Epithelial cell of esophagus (primary cell): ENCODE measurements around the gene SSX2IP.
A peak's percentile ranks its signal among the peaks of the same experiment; 100 is the strongest.
"Not testable (repeated sequence)": the region's sequence is repeated elsewhere in the genome, so short reads cannot be mapped to it uniquely, and the experiment has no call there.

ENCODE experiments used
- DNase-seq: peaks from one replicate; pipeline ENCODE4 v3.0.0; 2010; ENCODE audit warnings: low read depth
- H3K4me3 ChIP-seq: 2 replicates; pipeline ENCODE4 v1.5.1; 2011; ENCODE audit warnings: mild to moderate bottlenecking, low read length, control low read depth
- TF ChIP-seq, protein P1 (sequence below): IDR thresholded peaks from 2 replicates; pipeline ENCODE4 v1.5.1; 2011; ENCODE audit warnings: low read depth, mild to moderate bottlenecking, low read length, control low read depth, inconsistent platforms; ENCODE audit not compliant: insufficient read depth; ENCODE audit errors: missing control alignments

SSX2IP gene

DNA sequence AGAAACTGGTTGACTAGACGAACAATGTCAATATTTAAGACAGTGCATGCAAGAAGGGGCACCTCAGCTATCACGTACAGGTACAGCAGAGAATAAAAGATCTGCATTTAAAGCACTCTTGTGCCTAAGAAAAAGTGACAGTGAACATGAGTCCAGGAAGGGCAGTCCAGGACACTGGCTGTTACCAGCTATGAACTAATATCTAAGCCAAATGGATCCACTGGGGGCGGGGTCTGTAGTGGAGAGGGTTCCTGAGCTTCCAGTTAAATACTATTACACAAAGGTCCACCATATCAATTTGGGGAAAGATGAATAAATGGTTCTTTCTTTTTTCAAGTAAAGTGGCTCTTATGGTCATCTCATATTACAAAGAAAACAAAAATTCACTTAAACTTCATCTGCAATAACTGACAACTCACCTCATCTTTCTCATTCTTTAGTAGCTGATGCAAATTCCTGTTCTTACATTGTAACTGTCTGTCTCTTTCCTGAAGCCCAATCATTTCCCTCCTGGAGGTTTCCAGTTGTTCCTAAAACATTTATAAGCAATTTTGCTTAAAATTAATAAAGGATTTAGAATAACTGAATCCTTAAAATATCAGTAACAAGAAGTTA, 24.5 kb downstream of the SSX2IP start:
- DNase-seq = no peak
- H3K4me3 ChIP-seq = no peak overlapping the region
- TF ChIP-seq, protein P1, sequence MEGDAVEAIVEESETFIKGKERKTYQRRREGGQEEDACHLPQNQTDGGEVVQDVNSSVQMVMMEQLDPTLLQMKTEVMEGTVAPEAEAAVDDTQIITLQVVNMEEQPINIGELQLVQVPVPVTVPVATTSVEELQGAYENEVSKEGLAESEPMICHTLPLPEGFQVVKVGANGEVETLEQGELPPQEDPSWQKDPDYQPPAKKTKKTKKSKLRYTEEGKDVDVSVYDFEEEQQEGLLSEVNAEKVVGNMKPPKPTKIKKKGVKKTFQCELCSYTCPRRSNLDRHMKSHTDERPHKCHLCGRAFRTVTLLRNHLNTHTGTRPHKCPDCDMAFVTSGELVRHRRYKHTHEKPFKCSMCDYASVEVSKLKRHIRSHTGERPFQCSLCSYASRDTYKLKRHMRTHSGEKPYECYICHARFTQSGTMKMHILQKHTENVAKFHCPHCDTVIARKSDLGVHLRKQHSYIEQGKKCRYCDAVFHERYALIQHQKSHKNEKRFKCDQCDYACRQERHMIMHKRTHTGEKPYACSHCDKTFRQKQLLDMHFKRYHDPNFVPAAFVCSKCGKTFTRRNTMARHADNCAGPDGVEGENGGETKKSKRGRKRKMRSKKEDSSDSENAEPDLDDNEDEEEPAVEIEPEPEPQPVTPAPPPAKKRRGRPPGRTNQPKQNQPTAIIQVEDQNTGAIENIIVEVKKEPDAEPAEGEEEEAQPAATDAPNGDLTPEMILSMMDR = no peak

DNA sequence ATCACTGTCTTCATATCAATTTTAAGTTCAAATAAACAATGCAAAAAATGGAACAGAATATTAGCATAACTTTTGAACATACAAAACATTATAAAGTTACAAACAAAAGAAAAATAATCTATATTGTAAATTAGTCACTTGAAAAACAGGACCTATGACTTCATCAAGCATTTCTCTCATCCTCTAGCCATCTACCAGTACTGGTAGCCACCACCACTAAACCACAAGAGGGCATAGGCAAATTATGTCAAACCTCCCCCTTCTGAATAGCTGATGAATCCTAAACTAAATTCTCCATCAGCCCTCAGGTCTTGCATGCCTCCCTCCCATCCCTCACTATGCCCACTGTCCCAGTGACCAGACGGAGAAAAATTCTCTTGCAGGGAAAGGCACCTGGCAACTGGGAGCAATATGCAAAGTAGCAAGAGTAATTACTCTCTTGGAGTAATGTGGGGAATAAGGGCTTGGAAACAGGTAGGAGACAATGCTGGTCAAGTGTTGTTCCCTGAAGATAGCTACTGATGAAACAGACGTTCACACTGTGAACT, 37.1 kb downstream of the SSX2IP start:
- DNase-seq = peak; percentile 20
- TF ChIP-seq, protein P1 = peak; percentile 9
- no peak overlapping the region for H3K4me3 ChIP-seq

DNA sequence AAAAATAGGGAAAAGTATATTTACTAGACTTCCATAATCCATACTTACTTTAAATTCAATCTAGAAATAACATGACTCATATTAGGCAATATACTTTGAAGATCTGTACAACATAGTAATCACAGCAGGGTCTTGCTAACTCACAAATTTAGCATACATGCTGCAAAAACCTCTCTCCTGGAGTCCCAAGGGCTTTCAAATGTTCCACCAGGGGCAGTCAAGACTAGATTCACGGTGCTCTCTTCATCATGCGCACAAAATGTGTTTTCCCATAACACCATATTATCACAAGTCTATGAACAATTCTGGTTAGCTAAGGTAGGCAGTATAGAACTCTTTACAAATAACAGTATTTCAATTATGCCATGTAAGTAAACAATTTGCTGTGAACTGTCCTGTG, 45.8 kb downstream of the SSX2IP start:
- no peak for DNase-seq
- TF ChIP-seq, protein P1 = no peak
- H3K4me3 ChIP-seq = no peak overlapping the region

DNA sequence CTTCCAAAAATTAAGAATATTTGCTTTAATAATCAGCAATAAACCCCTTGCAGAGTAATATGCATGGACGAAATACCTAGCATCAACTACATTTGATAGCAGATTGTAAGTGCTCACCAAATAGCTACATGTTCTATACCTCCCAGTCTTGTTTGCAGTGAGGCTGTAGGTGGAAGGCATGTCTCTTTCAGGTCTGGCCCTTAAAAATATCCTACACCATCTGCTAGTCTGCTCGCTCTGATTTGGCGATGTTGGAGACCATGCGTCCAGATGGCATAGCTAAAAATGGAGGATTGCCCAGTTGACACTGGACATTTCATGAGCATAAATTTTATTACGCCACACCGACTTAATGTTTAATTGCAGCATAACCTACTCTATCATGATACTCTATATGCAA, 47.1 kb downstream of the SSX2IP start:
- DNase-seq = no peak
- TF ChIP-seq, protein P1 = no peak

DNA sequence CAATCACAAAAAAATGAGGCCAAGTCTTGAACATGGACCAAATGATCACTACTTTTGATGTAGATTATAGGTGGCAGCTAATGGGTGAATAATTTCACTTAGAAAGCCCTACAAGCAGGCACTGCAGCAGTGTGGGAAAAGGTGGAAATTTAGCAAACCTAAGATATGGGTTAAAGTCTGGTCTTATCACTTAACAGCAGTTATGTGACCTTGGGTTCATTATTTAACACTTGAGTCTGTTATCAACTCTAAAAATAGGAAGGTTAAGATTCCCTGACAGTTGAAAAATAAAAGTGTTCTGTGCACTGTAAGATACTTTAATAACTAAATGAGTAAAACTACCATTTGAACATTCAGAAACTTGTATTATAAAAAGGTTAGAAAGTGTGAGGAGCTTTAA, 47.5 kb downstream of the SSX2IP start:
- H3K4me3 ChIP-seq = no peak overlapping the region
- TF ChIP-seq, protein P1 = no peak
- DNase-seq = no peak

More for the DNA sequence above, 47.1 kb downstream of the SSX2IP start:
- no peak overlapping the region for H3K4me3 ChIP-seq

DNA sequence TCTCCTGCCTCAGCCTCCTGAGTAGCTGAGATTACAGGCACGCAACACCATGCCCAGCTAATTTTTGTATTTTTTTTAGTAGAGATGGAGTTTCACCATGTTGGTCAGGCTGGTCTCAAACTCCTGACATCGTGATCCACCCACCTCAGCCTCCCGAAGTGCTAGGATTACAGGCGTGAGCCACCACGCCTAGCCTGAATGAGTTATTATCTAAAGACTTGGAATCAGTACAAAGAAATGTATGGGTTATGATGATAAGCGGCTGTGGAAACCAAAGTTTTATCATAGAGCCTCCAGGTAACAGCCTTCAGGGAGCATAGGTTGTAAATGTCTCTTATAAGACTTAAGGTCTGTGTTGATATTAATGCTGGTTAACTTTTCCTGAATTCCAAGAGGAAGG, 50.5 kb downstream of the SSX2IP start:
- DNase-seq, H3K4me3 ChIP-seq: not testable (repeated sequence)

DNA sequence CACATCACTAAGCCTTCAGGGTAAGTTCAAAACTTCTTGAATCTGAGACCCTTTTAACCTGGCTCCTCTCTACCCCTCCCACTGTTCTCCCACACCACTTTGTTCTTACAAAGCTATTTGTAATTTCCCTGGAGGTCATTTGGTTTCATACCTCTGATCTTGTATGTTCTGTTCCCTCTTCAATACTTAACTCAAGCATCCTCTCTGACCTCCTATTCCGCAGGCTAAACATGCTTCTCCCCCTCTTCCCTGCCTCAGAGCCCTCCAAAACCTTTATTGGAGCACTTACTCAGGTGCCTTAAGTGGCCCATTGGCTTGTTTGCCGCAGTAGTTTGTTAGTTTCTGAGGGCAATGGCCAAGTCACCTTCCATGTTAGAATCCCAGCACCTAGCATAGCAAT, 54.8 kb downstream of the SSX2IP start:
- no peak overlapping the region for H3K4me3 ChIP-seq
- TF ChIP-seq, protein P1 = no peak
- no peak for DNase-seq
